A673 (cell line): Measurements from ENCODE around the gene FLOT2. TPM values are rescaled to one million over a fixed set of nuclear protein-coding genes. Genes with fewer than 3 reads are reported as not detected.

Experiments
- BruUV-seq: library from RNA; stranded (reverse); fragments of 400-500 nt; replicated peaks from 2 replicates; lab custom pipeline; 2021; lab: Mats Ljungman, UMichigan
- CTCF ChIA-PET: fragments of 300-600 bp; sonication (Branson Sonifier 250); formaldehyde crosslinking; loops from one replicate; lab custom pipeline; 2022; ENCODE audit warnings: antibody characterized with exemption; lab: Charles Lee
- POLR2A ChIA-PET: fragments of 300-600 bp; sonication (Branson Sonifier 250); formaldehyde crosslinking; loops from one replicate; lab custom pipeline; 2022; ENCODE audit warnings: antibody characterized with exemption; ENCODE audit not compliant: low non-redundant PET; lab: Charles Lee
- DNase-seq: peaks from one replicate; pipeline ENCODE4 v3.0.0-alpha.2; 2015; ENCODE audit warnings: low spot score
- H3K27ac ChIP-seq: fragments of 200-600 bp; sonication (generic); 2 replicates; pipeline ENCODE4 v1.5.1; 2016; ENCODE audit warnings: mixed run types, low read depth, mild to moderate bottlenecking, mixed read lengths, antibody characterized with exemption, low read length; ENCODE audit not compliant: poor library complexity, severe bottlenecking
- H3K27me3 ChIP-seq: fragments of 200-600 bp; sonication (generic); replicated peaks from 2 replicates; pipeline ENCODE4 v1.6.1; 2017; ENCODE audit warnings: mixed run types, low read depth, mild to moderate bottlenecking, mixed read lengths, antibody characterized with exemption, low read length; ENCODE audit not compliant: insufficient read depth, poor library complexity
- H3K36me3 ChIP-seq: fragments of 200-600 bp; sonication (generic); 2 replicates; pipeline ENCODE4 v1.6.1; 2016; ENCODE audit warnings: mixed run types, mild to moderate bottlenecking, mixed read lengths, antibody characterized with exemption, low read length; ENCODE audit not compliant: insufficient read depth, poor library complexity, severe bottlenecking
- H3K4me1 ChIP-seq: fragments of 200-600 bp; sonication (generic); 2 replicates; pipeline ENCODE4 v1.6.1; 2017; ENCODE audit warnings: mixed run types, mild to moderate bottlenecking, mixed read lengths, antibody characterized with exemption, low read length; ENCODE audit not compliant: insufficient read depth, poor library complexity, severe bottlenecking
- H3K4me3 ChIP-seq: fragments of 200-600 bp; sonication (generic); 2 replicates; pipeline ENCODE4 v1.5.1; 2016; ENCODE audit warnings: low read depth, mixed run types, mild to moderate bottlenecking, mixed read lengths, low read length; ENCODE audit not compliant: poor library complexity, severe bottlenecking
- H3K9me3 ChIP-seq: fragments of 200-600 bp; sonication (generic); 2 replicates; pipeline ENCODE4 v1.6.1; 2016; ENCODE audit warnings: mixed run types, low read depth, mild to moderate bottlenecking, mixed read lengths, antibody characterized with exemption, low read length; ENCODE audit not compliant: poor library complexity, severe bottlenecking
- CTCF ChIP-seq: fragments of 300-800, 200-600 bp; sonication (generic); conservative IDR thresholded peaks from 2 replicates; pipeline ENCODE4 v1.5.1; 2017; ENCODE audit warnings: low read depth, mild to moderate bottlenecking, antibody characterized with exemption, low read length, moderate library complexity, mixed read lengths
- EZH2 ChIP-seq: fragments of 200-600 bp; sonication (generic); IDR thresholded peaks from 2 replicates; pipeline ENCODE4 v1.6.1; 2017; ENCODE audit warnings: borderline replicate concordance, low read depth, mild to moderate bottlenecking, mixed read lengths, antibody characterized with exemption, low read length; ENCODE audit not compliant: poor library complexity, severe bottlenecking
- intact Hi-C: fragments of 100-400 bp; cut with micrococcal nuclease; formaldehyde crosslinking; loops from one replicate; pipeline ENCODE4 v1.10.0; 2022; ENCODE audit not compliant: unreplicated experiment
- total RNA-seq: library from RNA; stranded (reverse); gene quantifications from 2 replicates; pipeline ENCODE4 v1.2.3, GENCODE V29; 2021

The FLOT2 gene
- total RNA-seq, 1 experiment from 2014 or later, result 79.1 TPM

- CTCF ChIA-PET, result interaction anchor here (1.1 kb wide), 1 partner anchor 191 kb away, joined by 3 read pairs; no protein-coding TSS in a partner anchor
- H3K27ac ChIP-seq, result peak overlapping the region; percentile 19
- peaks cover 95% of the 10 kb centered on the region for H3K36me3 ChIP-seq
- POLR2A ChIA-PET, result no interaction called here
- TF ChIP-seq EZH2 (no peak), CTCF (no peak)
- no peaks in the 10 kb centered on the region for H3K27me3 ChIP-seq
- BruUV-seq, result no TSS peak
- H3K4me3 ChIP-seq, result no peak overlapping the region
- no peak for DNase-seq
- intact Hi-C loops, result no loop called here
- no peaks in the 10 kb centered on the region for H3K9me3 ChIP-seq
- no peaks in the 10 kb centered on the region for H3K4me1 ChIP-seq
These were observed 20.8 kb upstream of the FLOT2 start for GRCh38 chr17:28918295-28918694.

GRCh38 chr17:28917465-28917864 lies 19.9 kb upstream of the FLOT2 start:
- Histone ChIP-seq H3K27me3 (no peaks in the 10 kb centered on the region), H3K9me3 (no peaks in the 10 kb centered on the region), H3K4me1 (no peaks in the 10 kb centered on the region), H3K27ac (peak overlapping the region; percentile 19), H3K4me3 (no peak overlapping the region), H3K36me3 (peaks cover 95% of the 10 kb centered on the region)
- intact Hi-C loops, result loop anchor here (2.0 kb wide), 1 partner anchor 193 kb away; no protein-coding TSS in a partner anchor
- BruUV-seq, result no TSS peak
- DNase-seq, result no peak
- POLR2A ChIA-PET, result no interaction called here
- CTCF ChIA-PET, result interaction anchor here (2.3 kb wide), 1 partner anchor 191 kb away, joined by 13 read pairs; the partner anchor contains the start of gene TLCD1
- no peak for TF ChIP-seq EZH2
- no peak for TF ChIP-seq CTCF

DNA sequence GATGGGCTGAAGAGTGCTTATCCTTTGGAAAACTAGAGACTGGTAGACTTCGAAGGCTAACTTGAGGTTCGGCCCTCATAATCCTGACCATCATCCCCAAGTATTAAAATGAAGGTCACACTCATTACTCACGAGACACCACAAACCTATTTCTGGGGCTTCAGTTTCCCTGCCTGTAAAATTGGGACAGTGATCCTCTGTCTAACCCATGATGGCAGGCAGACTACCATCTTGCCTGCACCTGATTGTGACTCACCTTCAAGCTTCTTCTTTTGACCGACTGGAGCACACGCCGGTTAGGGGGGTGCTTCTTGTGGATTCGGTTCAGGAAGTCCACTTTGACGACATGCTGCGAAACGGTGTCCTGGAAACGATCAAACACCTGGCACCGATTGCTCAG lies 19.5 kb upstream of the FLOT2 start:
- H3K9me3 ChIP-seq, result no peaks in the 10 kb centered on the region
- H3K4me3 ChIP-seq, result no peak overlapping the region
- peaks cover 95% of the 10 kb centered on the region for H3K36me3 ChIP-seq
- BruUV-seq, result no TSS peak
- DNase-seq, result no peak
- ChIA-PET CTCF (interaction anchor here (0.9 to 2.3 kb wide), 2 partner anchors 154 to 190 kb away, joined by 4 to 13 read pairs; partner anchors contain the start of gene TLCD1), POLR2A (interaction anchor here (0.6 kb wide), 1 partner anchor 195 kb away, joined by 8 read pairs; no protein-coding TSS in a partner anchor)
- TF ChIP-seq CTCF (no peak), EZH2 (no peak)
- H3K27me3 ChIP-seq, result no peaks in the 10 kb centered on the region
- intact Hi-C loops, result loop anchor here (2.0 kb wide), 1 partner anchor 192 kb away; no protein-coding TSS in a partner anchor
- H3K4me1 ChIP-seq, result no peaks in the 10 kb centered on the region
- H3K27ac ChIP-seq, result no peak overlapping the region
